ENCODE data around the gene PRKACG.

PRKACG gene

GRCh38 chr9:68981789-68982188 lies 32.1 kb downstream of the PRKACG start:
- no peak for DNase-seq (ENCODE audit: low read depth)

- no peak for DNase-seq (ENCODE audit: low read depth)
Measured at GRCh38 chr9:68980341-68980914, 33.5 kb downstream of the PRKACG start.

- no peak for DNase-seq (ENCODE audit: low read depth)
Measured at GRCh38 chr9:68979538-68980314, 34.2 kb downstream of the PRKACG start.

- no peak for DNase-seq (ENCODE audit: low read depth)
Measured at GRCh38 chr9:68978501-68978900, 35.4 kb downstream of the PRKACG start.

GRCh38 chr9:68978066-68978465 lies 35.8 kb downstream of the PRKACG start:
- no peak for DNase-seq (ENCODE audit: low read depth)

- no peak for DNase-seq (ENCODE audit: low read depth)
Measured at GRCh38 chr9:68975365-68976043, 38.4 kb downstream of the PRKACG start.

GRCh38 chr9:68974901-68975300 lies 39.0 kb downstream of the PRKACG start:
- no peak for DNase-seq (ENCODE audit: low read depth)

- no peak for DNase-seq (ENCODE audit: low read depth)
Measured at GRCh38 chr9:68974431-68974830, 39.5 kb downstream of the PRKACG start.

- DNase-seq (ENCODE audit: low read depth) = no peak
Measured at GRCh38 chr9:68973619-68974018, 40.3 kb downstream of the PRKACG start.

- DNase-seq (ENCODE audit: low read depth) = no peak
Measured at GRCh38 chr9:68970151-68970550, 43.8 kb downstream of the PRKACG start.

- DNase-seq (ENCODE audit: low read depth) = no peak
Measured at GRCh38 chr9:68969538-68969937, 44.4 kb downstream of the PRKACG start.

GRCh38 chr9:68967800-68968199 lies 46.1 kb downstream of the PRKACG start:
- DNase-seq (ENCODE audit: low read depth) = no peak

GRCh38 chr9:68966496-68966944 lies 47.4 kb downstream of the PRKACG start:
- no peak for DNase-seq (ENCODE audit: low read depth)

GRCh38 chr9:68964765-68965164 lies 49.1 kb downstream of the PRKACG start:
- DNase-seq (ENCODE audit: low read depth) = no peak

- no peak for DNase-seq (ENCODE audit: low read depth)
Measured at GRCh38 chr9:68964102-68964541, 49.8 kb downstream of the PRKACG start.

GRCh38 chr9:68963416-68963815 lies 50.5 kb downstream of the PRKACG start:
- DNase-seq (ENCODE audit: low read depth) = no peak

Measured in activated T-helper 1 cell treated with Interleukin-2 at 50 U/mL for 16 hours (primary cell).